PC-3 (cell line): Measurements from ENCODE around the gene MUC20. TPM values are rescaled to one million over a fixed set of nuclear protein-coding genes. Genes with fewer than 3 reads are reported as not detected.

Experiments used
- ATAC-seq: fragments of 200-7000 bp; cut with Tn5 transposase; 2 replicates; pipeline ENCODE4 v1.9.1; 2020; ENCODE audit warnings: mild to moderate bottlenecking, moderate library complexity
- BruUV-seq: library from RNA; stranded (reverse); fragments of 400-500 nt; replicated peaks from 2 replicates; lab custom pipeline; 2021; lab: Mats Ljungman, UMichigan
- CTCF ChIA-PET: fragments of 300-600 bp; sonication (Branson Sonifier 250); formaldehyde crosslinking; loops from one replicate; lab custom pipeline; 2022; ENCODE audit warnings: antibody characterized with exemption; lab: Charles Lee
- POLR2A ChIA-PET: fragments of 300-600 bp; sonication (Branson Sonifier 250); formaldehyde crosslinking; loops from one replicate; lab custom pipeline; 2022; ENCODE audit warnings: antibody characterized with exemption; ENCODE audit not compliant: unreplicated experiment; lab: Charles Lee
- DNase-seq: peaks from one replicate; pipeline ENCODE4 v3.0.0-alpha.2; 2015
- H2AFZ ChIP-seq: fragments of 300-600 bp; sonication (generic); 2 replicates; pipeline ENCODE4 v1.6.0; 2016; ENCODE audit warnings: antibody characterized with exemption, low read length
- H3F3A ChIP-seq: fragments of 300-600 bp; sonication (generic); one replicate; pipeline ENCODE4 v1.6.0; 2017; ENCODE audit warnings: antibody characterized with exemption, low read length, control low read depth, mild to moderate bottlenecking; ENCODE audit not compliant: unreplicated experiment
- H3K27ac ChIP-seq: fragments of 300-600 bp; sonication (generic); 2 replicates; pipeline ENCODE4 v1.5.1; 2016; ENCODE audit warnings: mild to moderate bottlenecking, low read length
- H3K27me3 ChIP-seq: fragments of 300-600 bp; sonication (generic); 2 replicates; pipeline ENCODE4 v1.6.1; 2016; ENCODE audit warnings: low read length, mixed read lengths
- H3K36me3 ChIP-seq: fragments of 300-600 bp; sonication (generic); 2 replicates; pipeline ENCODE4 v1.6.1; 2016; ENCODE audit warnings: low read depth, mixed run types, low read length, mixed read lengths
- H3K4me1 ChIP-seq: fragments of 300-600 bp; sonication (generic); 2 replicates; pipeline ENCODE4 v1.5.1; 2016; ENCODE audit warnings: low read length; ENCODE audit not compliant: insufficient read depth
- H3K4me2 ChIP-seq: fragments of 300-600 bp; sonication (generic); 2 replicates; pipeline ENCODE4 v1.6.0; 2016; ENCODE audit warnings: low read length
- H3K4me3 ChIP-seq: fragments of 300-600 bp; sonication (generic); 2 replicates; pipeline ENCODE4 v1.5.1; 2016; ENCODE audit warnings: mild to moderate bottlenecking, low read length, mixed read lengths
- H3K79me2 ChIP-seq: fragments of 300-600 bp; sonication (generic); 2 replicates; pipeline ENCODE4 v1.6.1; 2017; ENCODE audit warnings: low read length, mixed read lengths
- H3K9ac ChIP-seq: fragments of 300-600 bp; sonication (generic); 2 replicates; pipeline ENCODE4 v1.6.0; 2016; ENCODE audit warnings: mild to moderate bottlenecking, low read length
- H3K9me2 ChIP-seq: fragments of 300-600 bp; sonication (generic); replicated peaks from 2 replicates; pipeline ENCODE4 v1.6.1; 2016; ENCODE audit warnings: mixed run types, low read length, mixed read lengths
- H3K9me3 ChIP-seq: fragments of 300-600 bp; sonication (generic); 2 replicates; pipeline ENCODE4 v1.6.1; 2016; ENCODE audit warnings: low read length, mixed read lengths
- H4K20me1 ChIP-seq: fragments of 300-600 bp; sonication (generic); 2 replicates; pipeline ENCODE4 v1.6.1; 2016; ENCODE audit warnings: low read length, mixed read lengths
- EZH2 ChIP-seq: fragments of 300-600 bp; sonication (generic); IDR thresholded peaks from one replicate; pipeline ENCODE4 v1.6.1; 2017; ENCODE audit warnings: antibody characterized with exemption, mild to moderate bottlenecking, low read length; ENCODE audit not compliant: unreplicated experiment
- EZH2phosphoT487 ChIP-seq: fragments of 300-600 bp; sonication (generic); IDR thresholded peaks from 2 replicates; pipeline ENCODE4 v1.6.1; 2018; ENCODE audit warnings: mild to moderate bottlenecking, antibody characterized with exemption, low read length, borderline replicate concordance
- intact Hi-C: fragments of 100-400 bp; cut with micrococcal nuclease; formaldehyde crosslinking; loops from 2 replicates; pipeline ENCODE4 v1.9.0; 2023
- total RNA-seq: library from RNA; depleted of rRNA; stranded (reverse); fragments of >200 nt; gene quantifications from 2 replicates; pipeline ENCODE4 v1.2.3, GENCODE V29; 2014
- TF ChIP-seq, protein P1 (sequence below): fragments of 300-600 bp; sonication (generic); conservative IDR thresholded peaks from 2 replicates; pipeline ENCODE4 v1.5.1; 2017; ENCODE audit warnings: antibody characterized with exemption, low read depth, mild to moderate bottlenecking, low read length

MUC20 gene
- total RNA-seq, 1 experiment from 2014 or later, result 0.69 TPM

DNA sequence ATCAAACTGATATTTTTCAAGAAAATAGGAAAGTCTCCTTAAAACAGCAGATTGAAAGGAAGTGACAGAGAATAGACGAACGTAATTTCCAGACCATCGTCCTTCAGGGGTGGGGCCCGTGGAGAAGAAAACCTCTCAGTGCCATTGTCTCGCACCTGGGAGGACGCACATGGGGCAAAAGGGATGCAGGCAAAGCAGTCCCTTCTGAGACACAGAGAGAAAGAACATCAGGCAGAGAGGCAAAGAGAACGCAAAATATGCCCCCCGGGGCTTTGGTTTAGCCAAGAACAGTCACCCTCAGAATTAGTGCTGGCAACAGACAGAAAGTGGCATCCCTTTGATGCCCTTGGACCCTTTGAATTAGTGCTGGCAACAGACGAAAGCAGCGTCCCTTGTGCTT, 37.0 kb downstream of the MUC20 start:
- TF ChIP-seq EZH2phosphoT487, result no peak
- TF ChIP-seq EZH2, result no peak
- ATAC-seq, result no peak
- H3K27ac ChIP-seq, result no peak overlapping the region
- H3K79me2 ChIP-seq, result no peaks in the 10 kb centered on the region
- no peaks in the 10 kb centered on the region for H4K20me1 ChIP-seq
- no peaks in the 10 kb centered on the region for H3K9me3 ChIP-seq
- H3K4me1 ChIP-seq, result no peaks in the 10 kb centered on the region
- H3F3A ChIP-seq, result no peaks in the 10 kb centered on the region
- ChIA-PET CTCF (no interaction called here), POLR2A (no interaction called here)
- H3K4me2 ChIP-seq, result no peak overlapping the region
- no TSS peak for BruUV-seq
- no peak for DNase-seq
- no peaks in the 10 kb centered on the region for H3K36me3 ChIP-seq
- no peak overlapping the region for H3K4me3 ChIP-seq
- H3K9me2 ChIP-seq, result no peaks in the 10 kb centered on the region
- no peak overlapping the region for H3K9ac ChIP-seq
- no peak overlapping the region for H2AFZ ChIP-seq
- intact Hi-C loops, result no loop called here
- H3K27me3 ChIP-seq, result peaks cover 14% of the 10 kb centered on the region; the same call in 1 of the 2 replicates

DNA sequence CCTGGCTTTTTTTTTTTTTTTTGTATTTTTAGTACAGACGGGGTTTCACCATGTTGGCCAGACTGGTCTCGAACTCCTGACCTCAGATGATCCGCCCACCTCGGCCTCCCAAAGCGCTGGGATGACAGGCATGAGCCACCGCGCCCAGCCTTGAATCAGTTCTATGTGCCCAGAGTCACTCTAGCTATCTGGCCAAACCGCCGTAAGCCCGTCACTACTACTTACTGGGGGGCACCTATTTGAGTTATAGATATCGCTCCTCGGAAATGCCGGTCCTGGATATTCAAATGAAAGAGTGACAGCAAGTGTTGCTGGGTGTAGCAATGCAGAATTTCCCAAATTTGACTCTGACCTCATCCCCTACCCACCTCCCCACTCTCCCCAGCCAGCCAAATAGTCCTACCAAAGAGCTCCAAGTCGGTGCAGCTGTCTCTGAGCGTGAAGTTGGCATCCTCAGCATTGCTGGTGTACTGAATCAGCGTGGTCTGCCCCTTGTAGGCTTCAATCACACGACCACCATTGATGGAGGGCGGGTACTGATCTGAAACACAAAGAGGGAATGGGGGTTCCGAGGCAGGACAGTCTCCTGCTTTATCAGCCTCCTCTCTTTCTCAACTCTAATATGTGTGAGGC, 38.1 kb downstream of the MUC20 start:
- H3K79me2 ChIP-seq, result no peaks in the 10 kb centered on the region
- no peak overlapping the region for H3K4me3 ChIP-seq
- POLR2A ChIA-PET, result no interaction called here
- H3K4me1 ChIP-seq, result no peaks in the 10 kb centered on the region
- BruUV-seq, result no TSS peak
- TF ChIP-seq EZH2phosphoT487 (no peak), EZH2 (no peak)
- H3K36me3 ChIP-seq, result no peaks in the 10 kb centered on the region
- no peaks in the 10 kb centered on the region for H3F3A ChIP-seq
- no peaks in the 10 kb centered on the region for H4K20me1 ChIP-seq
- H3K9ac ChIP-seq, result no peak overlapping the region
- intact Hi-C loops, result no loop called here
- DNase-seq (no peak), ATAC-seq (no peak)
- H3K27ac ChIP-seq, result no peak overlapping the region
- no peak overlapping the region for H2AFZ ChIP-seq
- H3K27me3 ChIP-seq, result peaks cover 14% of the 10 kb centered on the region; the same call in 1 of the 2 replicates
- no peak overlapping the region for H3K4me2 ChIP-seq
- no peaks in the 10 kb centered on the region for H3K9me2 ChIP-seq
- CTCF ChIA-PET, result no interaction called here
- H3K9me3 ChIP-seq, result no peaks in the 10 kb centered on the region

DNA sequence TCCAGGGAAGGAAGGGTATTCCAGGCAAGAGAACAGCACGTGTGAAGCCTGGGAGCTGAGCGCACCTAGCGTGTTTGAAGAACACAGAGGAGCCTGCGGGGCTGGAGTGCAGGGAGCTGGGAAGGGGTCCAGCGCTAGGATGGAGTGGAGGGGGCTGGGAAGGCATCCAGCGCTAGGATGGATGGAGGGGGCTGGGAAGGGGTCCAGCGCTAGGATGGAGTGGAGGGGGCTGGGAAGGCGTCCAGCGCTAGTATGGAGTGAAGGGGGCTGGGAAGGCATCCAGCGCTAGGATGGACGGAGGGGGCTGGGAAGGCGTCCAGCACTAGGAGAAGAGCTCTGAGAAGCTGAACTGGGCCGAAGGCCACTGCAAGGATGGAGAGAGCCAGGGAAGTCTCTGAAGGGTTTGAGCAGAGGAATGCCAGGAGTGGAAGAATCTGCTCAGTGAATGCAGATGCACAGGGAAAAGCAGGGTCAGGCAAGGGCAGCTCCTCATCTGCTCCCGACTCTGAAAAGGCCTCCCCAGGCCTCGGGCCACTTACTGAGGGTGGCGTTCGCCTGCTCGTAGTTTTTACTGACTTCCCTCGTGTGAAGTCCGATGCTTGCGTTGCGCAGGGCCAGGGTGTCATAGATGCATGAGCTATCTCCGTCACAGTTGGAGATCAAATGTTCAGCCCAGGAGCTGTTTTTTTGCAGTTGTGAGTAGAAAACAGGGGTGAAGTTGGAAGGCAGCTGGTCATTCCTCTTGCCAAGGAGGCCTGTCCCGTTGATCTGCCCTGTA, 39.8 kb downstream of the MUC20 start:
- no TSS peak for BruUV-seq

More for the DNA sequence above, 39.8 kb downstream of the MUC20 start:
- POLR2A ChIA-PET, result no interaction called here
- peaks cover 14% of the 10 kb centered on the region; the same call in 1 of the 2 replicates for H3K27me3 ChIP-seq
- CTCF ChIA-PET, result no interaction called here
- no peak overlapping the region for H3K27ac ChIP-seq
- intact Hi-C loops, result no loop called here
- no peak overlapping the region for H3K4me2 ChIP-seq
- H3K79me2 ChIP-seq, result no peaks in the 10 kb centered on the region
- no peaks in the 10 kb centered on the region for H3K4me1 ChIP-seq
- H2AFZ ChIP-seq, result no peak overlapping the region
- H3K36me3 ChIP-seq, result no peaks in the 10 kb centered on the region
- no peaks in the 10 kb centered on the region for H3K9me2 ChIP-seq
- no peaks in the 10 kb centered on the region for H3K9me3 ChIP-seq
- no peaks in the 10 kb centered on the region for H3F3A ChIP-seq
- H3K4me3 ChIP-seq, result no peak overlapping the region
- ATAC-seq (no peak), DNase-seq (no peak)
- H3K9ac ChIP-seq, result no peak overlapping the region
- TF ChIP-seq, protein P1, sequence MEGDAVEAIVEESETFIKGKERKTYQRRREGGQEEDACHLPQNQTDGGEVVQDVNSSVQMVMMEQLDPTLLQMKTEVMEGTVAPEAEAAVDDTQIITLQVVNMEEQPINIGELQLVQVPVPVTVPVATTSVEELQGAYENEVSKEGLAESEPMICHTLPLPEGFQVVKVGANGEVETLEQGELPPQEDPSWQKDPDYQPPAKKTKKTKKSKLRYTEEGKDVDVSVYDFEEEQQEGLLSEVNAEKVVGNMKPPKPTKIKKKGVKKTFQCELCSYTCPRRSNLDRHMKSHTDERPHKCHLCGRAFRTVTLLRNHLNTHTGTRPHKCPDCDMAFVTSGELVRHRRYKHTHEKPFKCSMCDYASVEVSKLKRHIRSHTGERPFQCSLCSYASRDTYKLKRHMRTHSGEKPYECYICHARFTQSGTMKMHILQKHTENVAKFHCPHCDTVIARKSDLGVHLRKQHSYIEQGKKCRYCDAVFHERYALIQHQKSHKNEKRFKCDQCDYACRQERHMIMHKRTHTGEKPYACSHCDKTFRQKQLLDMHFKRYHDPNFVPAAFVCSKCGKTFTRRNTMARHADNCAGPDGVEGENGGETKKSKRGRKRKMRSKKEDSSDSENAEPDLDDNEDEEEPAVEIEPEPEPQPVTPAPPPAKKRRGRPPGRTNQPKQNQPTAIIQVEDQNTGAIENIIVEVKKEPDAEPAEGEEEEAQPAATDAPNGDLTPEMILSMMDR, result no peak
- no peak for TF ChIP-seq EZH2
- TF ChIP-seq EZH2phosphoT487, result no peak
- H4K20me1 ChIP-seq, result no peaks in the 10 kb centered on the region
